GM12878 (cell line): ENCODE measurements around the gene SLC39A8. TPM values are rescaled to one million over a fixed set of nuclear protein-coding genes. Genes with fewer than 3 reads are reported as not detected.

Experiments
- ATAC-seq: fragments of 200-7000 bp; cut with Tn5 transposase; 3 replicates; pipeline ENCODE4 v1.9.1; 2020; ENCODE audit warnings: mild to moderate bottlenecking, moderate library complexity
- BruUV-seq: library from RNA; stranded (reverse); fragments of 400-500 nt; replicated peaks from 2 replicates; lab custom pipeline; 2021; lab: Mats Ljungman, UMichigan
- CTCF ChIA-PET: fragments of 300-600 bp; sonication (Branson Sonifier 250); formaldehyde crosslinking; extraction: SDS; loops from one replicate; lab custom pipeline; 2021; ENCODE audit warnings: inconsistent platforms; lab: Yijun Ruan, JAX
- POLR2A ChIA-PET: fragments of 350-600 bp; formaldehyde crosslinking; extraction: SDS; loops from one replicate; lab custom pipeline; 2021; ENCODE audit warnings: inconsistent platforms; lab: Charles Lee
- RAD21 ChIA-PET: fragments of 300-600 bp; sonication (Branson Sonifier 250); formaldehyde crosslinking; loops from one replicate; lab custom pipeline; 2023; ENCODE audit warnings: antibody characterized with exemption; ENCODE audit not compliant: unreplicated experiment; lab: Charles Lee
- SMC1A ChIA-PET: fragments of 300-600 bp; sonication (Branson Sonifier 250); formaldehyde crosslinking; loops from one replicate; lab custom pipeline; 2023; ENCODE audit not compliant: unreplicated experiment, uncharacterized antibody; lab: Charles Lee
- DNase-seq: peaks from one replicate; pipeline ENCODE4 v3.0.0-alpha.2; 2011; ENCODE audit warnings: low read depth, low spot score
- FAIRE-seq: peaks from 3 replicates; lab custom pipeline; 2011; peaks lifted over from hg19 to GRCh38; lab: Jason Lieb, UNC
- H2AFZ ChIP-seq: 2 replicates; pipeline ENCODE4 v1.6.0; 2011; ENCODE audit warnings: low read depth, low read length, control low read depth; ENCODE audit not compliant: control insufficient read depth
- H3K27ac ChIP-seq: 2 replicates; pipeline ENCODE4 v1.5.1; 2011; ENCODE audit warnings: control low read depth; ENCODE audit not compliant: control insufficient read depth, insufficient read depth
- H3K27me3 ChIP-seq, 2 experiments: replicated peaks in 1 of 2; 2 replicates each; pipeline versions ENCODE4 v1.6.0 to v1.6.1; 2011; ENCODE audit warnings: low read length in 1 of 2; ENCODE audit not compliant: control insufficient read depth in 2 of 2, insufficient read depth in 2 of 2
- H3K36me3 ChIP-seq, 2 experiments: 2 replicates each; pipeline ENCODE4 v1.5.1; 2011; ENCODE audit warnings: low read length in 1 of 2; ENCODE audit not compliant: control insufficient read depth in 2 of 2, insufficient read depth in 2 of 2
- H3K4me1 ChIP-seq: 2 replicates; pipeline ENCODE4 v1.6.1; 2011; ENCODE audit warnings: mild to moderate bottlenecking, low read length, moderate library complexity, mixed read lengths; ENCODE audit not compliant: control insufficient read depth, insufficient read depth
- H3K4me2 ChIP-seq: 2 replicates; pipeline ENCODE4 v1.6.0; 2011; ENCODE audit warnings: control low read depth; ENCODE audit not compliant: control insufficient read depth, insufficient read depth
- H3K4me3 ChIP-seq: fragments of 200-600 bp; sonication (generic); 2 replicates; pipeline ENCODE4 v1.5.1; 2016
- H3K79me2 ChIP-seq: 2 replicates; pipeline ENCODE4 v1.6.0; 2011; ENCODE audit warnings: low read length; ENCODE audit not compliant: control insufficient read depth, insufficient read depth
- H3K9ac ChIP-seq: 2 replicates; pipeline ENCODE4 v1.8.0; 2011; ENCODE audit warnings: low read length, control low read depth, mixed read lengths; ENCODE audit not compliant: control insufficient read depth, insufficient read depth
- H3K9me3 ChIP-seq: replicated peaks from 3 replicates; pipeline ENCODE4 v1.5.1; 2011; ENCODE audit warnings: mild to moderate bottlenecking, low read length; ENCODE audit not compliant: control insufficient read depth, insufficient read depth
- H4K20me1 ChIP-seq: 2 replicates; pipeline ENCODE4 v1.6.0; 2011; ENCODE audit not compliant: control insufficient read depth, insufficient read depth
- ASH2L ChIP-seq: fragments of 300-600, 200-600 bp; sonication (generic); IDR thresholded peaks from 2 replicates; pipeline ENCODE4 v1.6.1; 2017; ENCODE audit warnings: low read depth, mild to moderate bottlenecking, borderline replicate concordance
- BCL3 ChIP-seq: IDR thresholded peaks from 2 replicates; pipeline ENCODE4 v1.6.1; 2011; ENCODE audit warnings: borderline replicate concordance, low read depth, mild to moderate bottlenecking, moderate library complexity, low read length; ENCODE audit not compliant: insufficient read depth, poor library complexity, severe bottlenecking
- BCLAF1 ChIP-seq: fragments of 450-650 bp; IDR thresholded peaks from 2 replicates; pipeline ENCODE4 v1.6.1; 2017; ENCODE audit warnings: antibody characterized with exemption, mild to moderate bottlenecking, moderate library complexity
- CBX5 ChIP-seq: sonication (generic); IDR thresholded peaks from 2 replicates; pipeline ENCODE4 v1.6.1; 2016; ENCODE audit warnings: low read depth, moderate library complexity, mild to moderate bottlenecking, inconsistent platforms
- CREM ChIP-seq: IDR thresholded peaks from 2 replicates; pipeline ENCODE4 v1.6.1; 2014; ENCODE audit warnings: antibody characterized with exemption, low read depth
- EP300 ChIP-seq, 2 experiments: fragments of 150-350 bp in 1 of 2; IDR thresholded peaks; 2 replicates each; pipeline ENCODE4 v1.6.1; 2011 to 2012; ENCODE audit warnings: low read depth in 2 of 2, low read length in 2 of 2, borderline replicate concordance in 1 of 2, improper control_type of control experiment in 1 of 2, inconsistent platforms in 1 of 2; ENCODE audit not compliant: control insufficient read depth in 1 of 2
- IKZF1 ChIP-seq: fragments of 450-650 bp; conservative IDR thresholded peaks from 2 replicates; pipeline ENCODE4 v1.6.1; 2017; ENCODE audit warnings: antibody characterized with exemption, mild to moderate bottlenecking
- IRF4 ChIP-seq: IDR thresholded peaks from 2 replicates; pipeline ENCODE4 v1.6.1; 2011; ENCODE audit warnings: low read depth, low read length
- MEF2B ChIP-seq: fragments of 450-650 bp; IDR thresholded peaks from 2 replicates; pipeline ENCODE4 v1.6.1; 2018; ENCODE audit warnings: mild to moderate bottlenecking, moderate library complexity; ENCODE audit not compliant: partially characterized antibody, poor library complexity, severe bottlenecking
- RBBP5 ChIP-seq: fragments of 200-600 bp; sonication (generic); conservative IDR thresholded peaks from 2 replicates; pipeline ENCODE4 v1.6.1; 2016
- SMAD1 ChIP-seq: fragments of 450-650 bp; IDR thresholded peaks from 2 replicates; pipeline ENCODE4 v1.6.1; 2018; ENCODE audit warnings: mild to moderate bottlenecking, low read depth; ENCODE audit not compliant: partially characterized antibody
- STAT1 ChIP-seq: fragments of 450-650 bp; conservative IDR thresholded peaks from 2 replicates; pipeline ENCODE4 v1.6.1; 2014; ENCODE audit warnings: antibody characterized with exemption, mild to moderate bottlenecking
- YBX1 ChIP-seq: fragments of 450-650 bp; IDR thresholded peaks from 2 replicates; pipeline ENCODE4 v1.6.1; 2016; ENCODE audit warnings: antibody characterized with exemption
- ZNF207 ChIP-seq: fragments of 450-650 bp; IDR thresholded peaks from 2 replicates; pipeline ENCODE4 v1.6.1; 2014; ENCODE audit warnings: antibody characterized with exemption, mild to moderate bottlenecking, borderline replicate concordance
- ZNF24 ChIP-seq: fragments of 450-650 bp; IDR thresholded peaks from 2 replicates; pipeline ENCODE4 v1.6.1; 2017; ENCODE audit warnings: antibody characterized with exemption, mild to moderate bottlenecking
- ZZZ3 ChIP-seq: IDR thresholded peaks from 2 replicates; pipeline ENCODE4 v1.6.1; 2011; ENCODE audit warnings: low read depth; ENCODE audit not compliant: control insufficient read depth, insufficient read length
- WGBS: methylation state at CpG from one replicate; pipeline ENCODE4 v1.1.6; 2016; ENCODE audit warnings: low lambda C conversion rate; ENCODE audit not compliant: insufficient replicate concordance, insufficient coverage; ENCODE audit errors: missing lambda C conversion rate; 5-methylcytosine and 5-hydroxymethylcytosine counted together
- in situ Hi-C: fragments of 300-500 bp; cut with MboI; formaldehyde crosslinking; loops from 9 replicates; pipeline ENCODE4 v1.14.3; 2018; ENCODE audit warnings: mixed read lengths
- intact Hi-C: fragments of 100-400 bp; cut with micrococcal nuclease; formaldehyde crosslinking; loops from one replicate; pipeline ENCODE4 v1.14.2; 2022; ENCODE audit not compliant: unreplicated experiment
- polyA plus RNA-seq, 11 experiments: library from polyadenylated mRNA; depleted of rRNA in 4 of 11; unstranded in 6 of 11; stranded (reverse) in 5 of 11; fragments of >200 nt; fragmentation: Nextera tagmentation in 4 of 11; fragmentation: Illumina TruSeq in 1 of 11; extraction: Ambion mirVana in 4 of 11; extraction: Trizol in 1 of 11; gene quantifications; 1 replicate in 1 of 11; 2 replicates in 10 of 11; pipeline versions ENCODE4 v1.2.1 to v1.2.3, GENCODE V29; 2011 to 2016; ENCODE audit warnings: inconsistent platforms in 2 of 11, missing spikeins in 2 of 11, low read depth in 1 of 11
- total RNA-seq, 4 experiments: library from RNA; depleted of rRNA in 3 of 4; stranded (reverse); fragments of >200 nt in 3 of 4; fragmentation: Illumina TruSeq in 1 of 4; extraction: Trizol in 1 of 4; gene quantifications; 2 replicates each; pipeline versions ENCODE4 v1.2.1 to v1.2.3, GENCODE V29; 2013 to 2021
- TF ChIP-seq, protein P1 (sequence below): IDR thresholded peaks from 2 replicates; pipeline ENCODE4 v1.6.1; 2012; ENCODE audit warnings: low read depth, low read length, improper control_type of control experiment
- TF ChIP-seq, protein P2 (sequence below): fragments of 450-650 bp; IDR thresholded peaks from 2 replicates; pipeline ENCODE4 v1.6.1; 2017; ENCODE audit warnings: mild to moderate bottlenecking

SLC39A8 gene
- total and polyA plus RNA-seq, 10 of the 15 experiments (the other 5 are each of a cell fraction or from before 2014, with no cell fraction given): 7.9 to 47.8 (median 32.8) TPM

DNA sequence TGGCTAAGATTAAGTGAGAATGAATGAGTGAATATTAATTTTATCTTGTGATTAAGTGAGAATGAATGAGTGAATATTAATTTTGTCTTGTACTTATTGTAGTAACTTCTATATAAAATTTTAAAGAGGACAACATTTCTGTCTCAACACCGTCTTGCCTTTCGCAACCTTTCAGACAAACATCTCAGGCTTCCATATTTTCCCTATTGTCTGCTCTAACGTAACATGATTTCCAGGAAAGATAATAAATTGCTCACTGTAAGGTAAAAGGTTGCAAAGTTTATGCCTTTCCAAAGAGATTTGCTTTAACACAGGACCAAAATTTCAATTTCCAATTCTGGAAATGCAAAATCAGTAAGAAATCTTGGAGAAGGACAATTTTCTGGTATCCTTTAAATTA, 41.7 kb upstream of the SLC39A8 start:
- RAD21 ChIA-PET: no interaction called here
- in situ Hi-C loops: no loop called here
- Histone ChIP-seq H4K20me1 (no peaks in the 10 kb centered on the region), H3K9ac (no peak overlapping the region), H3K36me3 (no peaks in the 10 kb centered on the region), H3K4me2 (no peak overlapping the region), H3K27me3 (no peaks in the 10 kb centered on the region), H3K4me1 (no peaks in the 10 kb centered on the region), H3K79me2 (no peaks in the 10 kb centered on the region), H3K9me3 (no peaks in the 10 kb centered on the region), H3K27ac (no peak overlapping the region), H3K4me3 (no peak overlapping the region), H2AFZ (no peak overlapping the region)
- BruUV-seq: no TSS peak
- POLR2A ChIA-PET: no interaction called here
- SMC1A ChIA-PET: no interaction called here
- TF ChIP-seq ZNF207 (no peak), STAT1 (no peak), IRF4 (no peak), EP300 (IDR thresholded peaks at IDR 0.05; ENCODE audit: borderline replicate concordance in 1 of 2, control insufficient read depth in 1 of 2, low read depth in 2 of 2, low read length in 2 of 2) (no peak), MEF2B (no peak), SMAD1 (no peak), ZZZ3 (no peak), IKZF1 (no peak), ASH2L (no peak), YBX1 (no peak), BCL3 (no peak), BCLAF1 (no peak), CBX5 (no peak), ZNF24 (no peak), RBBP5 (no peak), CREM (no peak)
- TF ChIP-seq, protein P1, sequence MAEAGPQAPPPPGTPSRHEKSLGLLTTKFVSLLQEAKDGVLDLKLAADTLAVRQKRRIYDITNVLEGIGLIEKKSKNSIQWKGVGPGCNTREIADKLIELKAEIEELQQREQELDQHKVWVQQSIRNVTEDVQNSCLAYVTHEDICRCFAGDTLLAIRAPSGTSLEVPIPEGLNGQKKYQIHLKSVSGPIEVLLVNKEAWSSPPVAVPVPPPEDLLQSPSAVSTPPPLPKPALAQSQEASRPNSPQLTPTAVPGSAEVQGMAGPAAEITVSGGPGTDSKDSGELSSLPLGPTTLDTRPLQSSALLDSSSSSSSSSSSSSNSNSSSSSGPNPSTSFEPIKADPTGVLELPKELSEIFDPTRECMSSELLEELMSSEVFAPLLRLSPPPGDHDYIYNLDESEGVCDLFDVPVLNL: no peak
- TF ChIP-seq, protein P2, sequence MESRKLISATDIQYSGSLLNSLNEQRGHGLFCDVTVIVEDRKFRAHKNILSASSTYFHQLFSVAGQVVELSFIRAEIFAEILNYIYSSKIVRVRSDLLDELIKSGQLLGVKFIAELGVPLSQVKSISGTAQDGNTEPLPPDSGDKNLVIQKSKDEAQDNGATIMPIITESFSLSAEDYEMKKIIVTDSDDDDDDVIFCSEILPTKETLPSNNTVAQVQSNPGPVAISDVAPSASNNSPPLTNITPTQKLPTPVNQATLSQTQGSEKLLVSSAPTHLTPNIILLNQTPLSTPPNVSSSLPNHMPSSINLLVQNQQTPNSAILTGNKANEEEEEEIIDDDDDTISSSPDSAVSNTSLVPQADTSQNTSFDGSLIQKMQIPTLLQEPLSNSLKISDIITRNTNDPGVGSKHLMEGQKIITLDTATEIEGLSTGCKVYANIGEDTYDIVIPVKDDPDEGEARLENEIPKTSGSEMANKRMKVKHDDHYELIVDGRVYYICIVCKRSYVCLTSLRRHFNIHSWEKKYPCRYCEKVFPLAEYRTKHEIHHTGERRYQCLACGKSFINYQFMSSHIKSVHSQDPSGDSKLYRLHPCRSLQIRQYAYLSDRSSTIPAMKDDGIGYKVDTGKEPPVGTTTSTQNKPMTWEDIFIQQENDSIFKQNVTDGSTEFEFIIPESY: no peak
- DNase-seq (no peak), ATAC-seq (no peak), FAIRE-seq (no peak)
- CTCF ChIA-PET: no interaction called here
- 74% methylated on average over 3 of the region's 3 CpGs for WGBS
- intact Hi-C loops: no loop called here
